HepG2 (cell line): ENCODE results near the gene RFXANK. TPM values are rescaled to one million over a fixed set of nuclear protein-coding genes. Genes with fewer than 3 reads are reported as not detected.

ENCODE experiments used
- AGO1 ChIP-seq: fragments of 200-400 bp; formaldehyde crosslinking; IDR thresholded peaks from 2 replicates; pipeline ENCODE4 v1.6.1; 2017; ENCODE audit warnings: mild to moderate bottlenecking, low read depth, low read length, moderate library complexity; ENCODE audit not compliant: poor library complexity, severe bottlenecking
- EEA1 ChIP-seq: sonication (generic); formaldehyde crosslinking; IDR thresholded peaks from 2 replicates; pipeline ENCODE4 v1.5.1; 2020; ENCODE audit warnings: mild to moderate bottlenecking, missing genetic modification reagents, borderline replicate concordance
- LRRFIP1 ChIP-seq: sonication (generic); formaldehyde crosslinking; conservative IDR thresholded peaks from 2 replicates; pipeline ENCODE4 v1.4.0; 2020; ENCODE audit warnings: missing genetic modification reagents
- PRDM10 ChIP-seq: sonication (generic); formaldehyde crosslinking; IDR thresholded peaks from 2 replicates; pipeline ENCODE4 v1.4.0; 2020; ENCODE audit warnings: low read depth, missing genetic modification reagents
- SIN3B ChIP-seq: fragments of 150-350 bp; IDR thresholded peaks from 2 replicates; pipeline ENCODE4 v1.6.1; 2014; ENCODE audit warnings: low read length
- ZEB1 ChIP-seq: IDR thresholded peaks from 2 replicates; pipeline ENCODE4 v1.6.1; 2012; ENCODE audit warnings: mild to moderate bottlenecking, low read depth, inconsistent platforms; ENCODE audit not compliant: insufficient replicate concordance
- ZNF605 ChIP-seq: sonication (generic); formaldehyde crosslinking; IDR thresholded peaks from 2 replicates; pipeline ENCODE4 v1.8.0; 2022; ENCODE audit warnings: mild to moderate bottlenecking, missing genetic modification reagents
- ZNF800 ChIP-seq: sonication (generic); formaldehyde crosslinking; IDR thresholded peaks from 2 replicates; pipeline ENCODE4 v1.4.0; 2020; ENCODE audit warnings: missing genetic modification reagents
- polyA plus RNA-seq, 8 experiments: library from polyadenylated mRNA; depleted of rRNA in 3 of 8; stranded (reverse) in 7 of 8; unstranded in 1 of 8; fragments of >200 nt; fragmentation: Illumina TruSeq in 4 of 8; extraction: Trizol in 4 of 8; gene quantifications; 2 replicates each; pipeline versions ENCODE4 v1.2.1 to v1.2.3, GENCODE V29; 2011 to 2016; ENCODE audit warnings: low read depth in 4 of 8, missing spikeins in 1 of 8, mixed read lengths in 1 of 8; ENCODE audit not compliant: insufficient read depth in 1 of 8
- total RNA-seq, 5 experiments: library from RNA; depleted of rRNA; stranded (reverse); fragments of >200 nt; fragmentation: Illumina TruSeq; extraction: Trizol; gene quantifications; 2 replicates each; pipeline ENCODE4 v1.2.3, GENCODE V29; 2016; ENCODE audit warnings: low read depth in 1 of 5
- TF ChIP-seq, protein P1 (sequence below), 2 experiments: sonication (generic) in 1 of 2; formaldehyde crosslinking in 1 of 2; IDR thresholded peaks; 2 replicates each; pipeline versions ENCODE4 v1.4.0 to v1.6.1; 2018 to 2020; ENCODE audit warnings: missing genetic modification reagents in 2 of 2, borderline replicate concordance in 1 of 2, low read depth in 1 of 2, mild to moderate bottlenecking in 1 of 2, missing biosample characterization in 1 of 2
- TF ChIP-seq, protein P2 (sequence below): sonication (generic); formaldehyde crosslinking; IDR thresholded peaks from 2 replicates; pipeline ENCODE4 v1.5.1; 2020; ENCODE audit warnings: missing genetic modification reagents, mild to moderate bottlenecking, borderline replicate concordance
- TF ChIP-seq, protein P3 (sequence below): sonication (generic); formaldehyde crosslinking; IDR thresholded peaks from 2 replicates; pipeline ENCODE4 v1.4.0; 2020; ENCODE audit warnings: mild to moderate bottlenecking, missing genetic modification reagents

The RFXANK gene
- total and polyA plus RNA-seq, 2 of the 13 experiments (the other 11 are each of a cell fraction or from before 2014, with no cell fraction given): 49.9 to 80.7 TPM

GRCh38 chr19:19192078-19192882 is at the start of gene RFXANK, which contains the start of gene BORCS8 (continued):
- TF ChIP-seq ZNF800 (CRISPR knock-in tag): no peak
- TF ChIP-seq LRRFIP1 (CRISPR knock-in tag): no peak
- TF ChIP-seq, protein P1, sequence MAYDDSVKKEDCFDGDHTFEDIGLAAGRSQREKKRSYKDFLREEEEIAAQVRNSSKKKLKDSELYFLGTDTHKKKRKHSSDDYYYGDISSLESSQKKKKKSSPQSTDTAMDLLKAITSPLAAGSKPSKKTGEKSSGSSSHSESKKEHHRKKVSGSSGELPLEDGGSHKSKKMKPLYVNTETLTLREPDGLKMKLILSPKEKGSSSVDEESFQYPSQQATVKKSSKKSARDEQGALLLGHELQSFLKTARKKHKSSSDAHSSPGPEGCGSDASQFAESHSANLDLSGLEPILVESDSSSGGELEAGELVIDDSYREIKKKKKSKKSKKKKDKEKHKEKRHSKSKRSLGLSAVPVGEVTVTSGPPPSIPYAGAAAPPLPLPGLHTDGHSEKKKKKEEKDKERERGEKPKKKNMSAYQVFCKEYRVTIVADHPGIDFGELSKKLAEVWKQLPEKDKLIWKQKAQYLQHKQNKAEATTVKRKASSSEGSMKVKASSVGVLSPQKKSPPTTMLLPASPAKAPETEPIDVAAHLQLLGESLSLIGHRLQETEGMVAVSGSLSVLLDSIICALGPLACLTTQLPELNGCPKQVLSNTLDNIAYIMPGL (CRISPR knock-in tag; IDR thresholded peaks at IDR 0.05; ENCODE audit: borderline replicate concordance in 1 of 2, low read depth in 1 of 2): peak; percentile 69 to 91
- peak; percentile 73 for TF ChIP-seq ZNF605 (CRISPR knock-in tag)
- TF ChIP-seq AGO1: peak; percentile 36
- peak; percentile 58 for TF ChIP-seq ZEB1
- TF ChIP-seq SIN3B: peak; percentile 93
- peak; percentile 39; the same call in 1 of the 2 replicates for TF ChIP-seq EEA1 (CRISPR knock-in tag)
- TF ChIP-seq, protein P2, sequence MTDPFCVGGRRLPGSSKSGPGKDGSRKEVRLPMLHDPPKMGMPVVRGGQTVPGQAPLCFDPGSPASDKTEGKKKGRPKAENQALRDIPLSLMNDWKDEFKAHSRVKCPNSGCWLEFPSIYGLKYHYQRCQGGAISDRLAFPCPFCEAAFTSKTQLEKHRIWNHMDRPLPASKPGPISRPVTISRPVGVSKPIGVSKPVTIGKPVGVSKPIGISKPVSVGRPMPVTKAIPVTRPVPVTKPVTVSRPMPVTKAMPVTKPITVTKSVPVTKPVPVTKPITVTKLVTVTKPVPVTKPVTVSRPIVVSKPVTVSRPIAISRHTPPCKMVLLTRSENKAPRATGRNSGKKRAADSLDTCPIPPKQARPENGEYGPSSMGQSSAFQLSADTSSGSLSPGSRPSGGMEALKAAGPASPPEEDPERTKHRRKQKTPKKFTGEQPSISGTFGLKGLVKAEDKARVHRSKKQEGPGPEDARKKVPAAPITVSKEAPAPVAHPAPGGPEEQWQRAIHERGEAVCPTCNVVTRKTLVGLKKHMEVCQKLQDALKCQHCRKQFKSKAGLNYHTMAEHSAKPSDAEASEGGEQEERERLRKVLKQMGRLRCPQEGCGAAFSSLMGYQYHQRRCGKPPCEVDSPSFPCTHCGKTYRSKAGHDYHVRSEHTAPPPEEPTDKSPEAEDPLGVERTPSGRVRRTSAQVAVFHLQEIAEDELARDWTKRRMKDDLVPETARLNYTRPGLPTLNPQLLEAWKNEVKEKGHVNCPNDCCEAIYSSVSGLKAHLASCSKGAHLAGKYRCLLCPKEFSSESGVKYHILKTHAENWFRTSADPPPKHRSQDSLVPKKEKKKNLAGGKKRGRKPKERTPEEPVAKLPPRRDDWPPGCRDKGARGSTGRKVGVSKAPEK (CRISPR knock-in tag): no peak
- TF ChIP-seq, protein P3, sequence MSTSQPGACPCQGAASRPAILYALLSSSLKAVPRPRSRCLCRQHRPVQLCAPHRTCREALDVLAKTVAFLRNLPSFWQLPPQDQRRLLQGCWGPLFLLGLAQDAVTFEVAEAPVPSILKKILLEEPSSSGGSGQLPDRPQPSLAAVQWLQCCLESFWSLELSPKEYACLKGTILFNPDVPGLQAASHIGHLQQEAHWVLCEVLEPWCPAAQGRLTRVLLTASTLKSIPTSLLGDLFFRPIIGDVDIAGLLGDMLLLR (CRISPR knock-in tag): peak; percentile 76; the same call in 1 of the 2 replicates
- peak; percentile 64; the same call in 1 of the 2 replicates for TF ChIP-seq PRDM10 (CRISPR knock-in tag)
